ENCODE data around the gene ERG. TPM values are rescaled to one million over a fixed set of nuclear protein-coding genes. Genes with fewer than 3 reads are reported as not detected.

ERG gene
- total and polyA plus RNA-seq, 2 donors = 3.9 to 5.8 TPM

DNA sequence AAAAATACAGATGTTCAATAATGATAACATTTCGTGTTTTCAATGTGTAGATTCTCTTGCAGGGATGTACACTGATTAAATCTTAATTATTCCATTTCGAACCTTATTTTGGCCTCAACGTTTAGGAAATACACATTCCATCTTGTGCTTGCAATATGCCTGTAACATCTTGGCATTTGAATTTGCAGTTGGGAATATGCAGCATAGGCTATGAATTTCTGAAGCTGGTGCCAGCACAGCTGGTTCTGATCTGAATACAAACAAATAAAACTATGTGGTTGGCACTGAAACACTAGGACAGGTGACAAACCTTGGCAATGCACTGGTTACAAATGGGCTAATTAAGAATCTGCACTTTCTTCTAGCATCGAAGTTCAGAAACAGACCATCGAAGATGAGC lies 108.4 kb downstream of the ERG start:
- Histone ChIP-seq H3K36me3 (ENCODE audit: control insufficient read depth in 2 of 2, insufficient read depth in 2 of 2, low read length in 1 of 2) (no peaks in the 10 kb centered on the region), H3K27me3 (ENCODE audit: control insufficient read depth in 2 of 2, insufficient read depth in 1 of 2, low read length in 1 of 2) (no peaks in the 10 kb centered on the region), H3K4me3 (ENCODE audit: low read length in 2 of 2) (no peak overlapping the region), H3K4me1 (ENCODE audit: control insufficient read depth in 2 of 2, insufficient read depth in 2 of 2, low read length in 2 of 2) (peaks cover 9 to 34% of the 10 kb centered on the region in 2 donors), H3K27ac (ENCODE audit: low read depth in 1 of 2, low read length in 1 of 2) (no peak overlapping the region), H3K9me3 (ENCODE audit: control insufficient read depth in 2 of 2, insufficient read depth in 1 of 2, low read length in 1 of 2) (no peaks in the 10 kb centered on the region)
- WGBS = 96% methylated on average over 5 of the region's 5 CpGs
- no peak for DNase-seq (ENCODE audit: low read depth in 6 of 9, low spot score in 9 of 9)

DNA sequence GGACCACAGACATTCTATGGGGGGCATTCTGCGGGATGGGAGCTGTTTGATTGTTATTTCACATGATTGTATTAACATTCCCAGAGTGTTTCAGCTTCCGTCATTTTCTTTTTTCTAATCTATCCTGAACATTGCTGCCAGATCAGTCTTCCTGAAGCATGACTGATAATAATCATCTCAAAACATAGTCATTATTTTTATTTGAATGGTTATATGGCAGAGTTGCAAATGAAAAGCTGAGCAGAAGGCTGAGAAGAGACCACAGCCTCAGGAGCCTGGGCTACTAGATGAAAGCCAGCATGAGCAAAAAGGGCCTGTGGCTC lies 109.0 kb downstream of the ERG start:
- Histone ChIP-seq H3K9me3 (ENCODE audit: control insufficient read depth in 2 of 2, insufficient read depth in 1 of 2, low read length in 1 of 2) (no peaks in the 10 kb centered on the region), H3K27me3 (ENCODE audit: control insufficient read depth in 2 of 2, insufficient read depth in 1 of 2, low read length in 1 of 2) (no peaks in the 10 kb centered on the region), H3K36me3 (ENCODE audit: control insufficient read depth in 2 of 2, insufficient read depth in 2 of 2, low read length in 1 of 2) (no peaks in the 10 kb centered on the region), H3K4me1 (ENCODE audit: control insufficient read depth in 2 of 2, insufficient read depth in 2 of 2, low read length in 2 of 2) (peaks cover 9 to 38% of the 10 kb centered on the region in 2 donors), H3K27ac (ENCODE audit: low read depth in 1 of 2, low read length in 1 of 2) (no peak overlapping the region), H3K4me3 (ENCODE audit: low read length in 2 of 2) (no peak overlapping the region)
- DNase-seq (ENCODE audit: low read depth in 6 of 9, low spot score in 9 of 9) = no peak
- 97% methylated on average over 2 of the region's 2 CpGs for WGBS

DNA sequence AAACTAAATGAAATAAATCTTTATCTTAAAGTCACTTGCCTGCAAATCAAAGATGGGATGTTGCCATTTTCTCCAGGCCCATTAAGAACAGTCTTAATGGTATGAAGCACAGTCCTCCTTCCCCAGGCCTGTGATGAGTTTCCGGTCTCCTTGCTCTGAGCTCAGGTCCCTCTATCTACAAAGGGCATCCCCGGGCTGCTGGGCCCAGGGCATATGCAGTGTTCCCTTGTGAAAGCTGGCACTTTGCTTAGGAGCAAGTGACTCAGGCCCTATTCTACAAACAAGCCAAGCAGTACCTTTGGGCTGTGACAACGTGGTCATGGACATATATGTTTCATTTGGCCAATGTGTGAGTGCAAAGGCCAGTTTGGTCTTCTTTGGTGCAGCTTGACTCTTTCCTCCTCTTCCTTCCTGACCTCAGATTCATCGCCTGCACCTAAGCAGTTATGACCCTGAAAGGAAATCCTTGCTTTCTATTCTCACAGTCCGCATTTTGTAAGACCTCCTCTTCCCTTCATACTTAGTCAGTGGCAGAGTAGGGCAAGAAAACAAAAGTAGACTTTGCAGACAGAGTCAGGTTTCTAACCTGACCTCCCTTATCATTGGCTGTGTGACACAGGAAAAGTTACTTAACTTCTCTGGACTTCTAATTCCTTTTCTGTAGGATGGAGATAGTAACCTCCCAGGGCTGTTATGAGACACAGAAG lies 109.5 kb downstream of the ERG start:
- Histone ChIP-seq H3K27ac (ENCODE audit: low read depth in 1 of 2, low read length in 1 of 2) (peak overlapping the region in 1 of 2 donors; percentile 30), H3K36me3 (ENCODE audit: control insufficient read depth in 2 of 2, insufficient read depth in 2 of 2, low read length in 1 of 2) (no peaks in the 10 kb centered on the region), H3K9me3 (ENCODE audit: control insufficient read depth in 2 of 2, insufficient read depth in 1 of 2, low read length in 1 of 2) (no peaks in the 10 kb centered on the region), H3K4me3 (ENCODE audit: low read length in 2 of 2) (no peak overlapping the region), H3K27me3 (ENCODE audit: control insufficient read depth in 2 of 2, insufficient read depth in 1 of 2, low read length in 1 of 2) (no peaks in the 10 kb centered on the region), H3K4me1 (ENCODE audit: control insufficient read depth in 2 of 2, insufficient read depth in 2 of 2, low read length in 2 of 2) (peaks cover 9 to 43% of the 10 kb centered on the region in 2 donors)
- no peak for DNase-seq (ENCODE audit: low read depth in 6 of 9, low spot score in 9 of 9)
- 96% methylated on average over 5 of the region's 5 CpGs for WGBS

DNA sequence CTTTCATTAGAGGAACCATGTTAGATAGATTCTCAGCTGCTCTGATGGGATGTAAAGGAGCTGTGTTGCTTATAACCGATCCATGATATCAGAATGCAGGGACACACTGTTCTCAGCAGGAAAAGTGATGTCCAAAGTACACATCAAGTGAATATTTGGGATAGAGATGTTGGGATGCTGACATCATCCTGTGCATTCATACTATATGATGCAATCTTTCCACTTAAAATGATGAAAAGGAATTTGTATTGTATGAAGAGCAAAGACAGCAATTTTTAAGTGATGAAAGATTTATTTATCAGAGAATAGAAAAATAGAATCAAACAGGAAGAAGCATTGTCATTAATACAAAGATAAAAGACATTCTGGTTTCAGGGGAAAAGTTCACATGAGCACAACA lies 110.1 kb downstream of the ERG start:
- Histone ChIP-seq H3K27ac (ENCODE audit: low read depth in 1 of 2, low read length in 1 of 2) (peak overlapping the region in 1 of 2 donors; percentile 94), H3K36me3 (ENCODE audit: control insufficient read depth in 2 of 2, insufficient read depth in 2 of 2, low read length in 1 of 2) (no peaks in the 10 kb centered on the region), H3K4me1 (ENCODE audit: control insufficient read depth in 2 of 2, insufficient read depth in 2 of 2, low read length in 2 of 2) (peaks cover 9 to 46% of the 10 kb centered on the region in 2 donors), H3K4me3 (ENCODE audit: low read length in 2 of 2) (no peak overlapping the region), H3K27me3 (ENCODE audit: control insufficient read depth in 2 of 2, insufficient read depth in 1 of 2, low read length in 1 of 2) (no peaks in the 10 kb centered on the region), H3K9me3 (ENCODE audit: control insufficient read depth in 2 of 2, insufficient read depth in 1 of 2, low read length in 1 of 2) (no peaks in the 10 kb centered on the region)
- no peak for DNase-seq (ENCODE audit: low read depth in 6 of 9, low spot score in 9 of 9)
- 94% methylated on average over 1 of the region's 1 CpG for WGBS

DNA sequence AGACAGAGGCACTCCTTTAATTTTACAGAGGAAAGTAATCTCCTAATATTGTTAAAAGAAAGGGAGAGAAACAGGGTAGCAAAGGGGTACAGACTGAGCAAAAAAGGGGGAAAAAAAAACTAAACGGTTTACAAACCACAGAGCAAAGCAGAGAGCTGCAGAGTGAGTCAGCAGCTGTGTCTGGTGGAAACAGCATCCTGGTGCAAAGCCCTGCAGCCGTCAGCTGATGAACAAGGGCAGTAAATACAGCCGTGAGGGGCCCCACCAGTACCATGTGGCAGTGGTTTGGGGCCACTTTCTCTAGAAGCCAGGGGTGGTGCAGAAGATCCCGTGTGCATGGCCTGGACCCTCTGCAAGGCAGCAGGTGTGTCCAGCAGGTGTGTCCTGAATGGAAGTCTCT lies 111.3 kb downstream of the ERG start:
- Histone ChIP-seq H3K36me3 (ENCODE audit: control insufficient read depth in 2 of 2, insufficient read depth in 2 of 2, low read length in 1 of 2) (no peaks in the 10 kb centered on the region), H3K4me3 (ENCODE audit: low read length in 2 of 2) (no peak overlapping the region), H3K4me1 (ENCODE audit: control insufficient read depth in 2 of 2, insufficient read depth in 2 of 2, low read length in 2 of 2) (peaks cover 9 to 46% of the 10 kb centered on the region in 2 donors), H3K27ac (ENCODE audit: low read depth in 1 of 2, low read length in 1 of 2) (peak overlapping the region in 1 of 2 donors; percentile 94), H3K9me3 (ENCODE audit: control insufficient read depth in 2 of 2, insufficient read depth in 1 of 2, low read length in 1 of 2) (no peaks in the 10 kb centered on the region), H3K27me3 (ENCODE audit: control insufficient read depth in 2 of 2, insufficient read depth in 1 of 2, low read length in 1 of 2) (no peaks in the 10 kb centered on the region)
- 5% methylated on average over 4 of the region's 4 CpGs for WGBS
- DNase-seq (ENCODE audit: low read depth in 6 of 9, low spot score in 9 of 9) = peak in 7 of 9 donors; percentile 47 to 85 (median 64)

DNA sequence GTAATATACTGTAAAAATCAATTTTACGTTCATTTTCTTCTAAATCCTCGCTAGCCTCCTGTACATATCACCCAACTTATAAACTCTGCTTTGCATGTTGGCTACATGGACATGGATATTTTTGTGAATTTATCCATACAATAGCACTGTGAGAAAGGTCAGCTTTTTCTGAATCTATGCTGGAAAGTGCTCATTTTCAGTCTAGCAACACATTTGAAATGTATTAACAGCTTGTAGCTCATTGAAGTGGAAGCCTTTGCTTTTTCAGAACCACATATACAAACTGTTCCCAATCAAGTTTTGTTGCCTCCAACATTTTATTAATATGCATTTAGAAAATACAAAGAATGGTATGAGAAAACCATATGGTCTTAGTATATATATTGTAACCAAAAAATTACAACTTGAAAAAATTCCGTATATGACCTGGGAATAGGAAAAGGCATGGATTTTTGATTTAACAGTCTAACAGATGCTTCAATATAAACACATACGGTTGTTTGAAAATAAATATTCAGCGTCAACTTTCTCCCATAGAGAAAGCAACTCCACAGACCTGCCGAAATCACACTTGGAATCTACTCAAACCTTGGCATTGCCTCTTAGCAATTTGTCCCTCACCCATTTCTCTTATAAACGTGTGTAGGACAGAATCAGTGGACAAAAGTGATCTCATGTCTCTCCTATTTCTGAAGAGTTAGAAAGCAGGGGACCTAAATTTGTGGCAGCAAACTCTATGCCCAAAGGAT lies 112.7 kb downstream of the ERG start:
- Histone ChIP-seq H3K36me3 (ENCODE audit: control insufficient read depth in 2 of 2, insufficient read depth in 2 of 2, low read length in 1 of 2) (no peaks in the 10 kb centered on the region), H3K9me3 (ENCODE audit: control insufficient read depth in 2 of 2, insufficient read depth in 1 of 2, low read length in 1 of 2) (no peaks in the 10 kb centered on the region), H3K27ac (ENCODE audit: low read depth in 1 of 2, low read length in 1 of 2) (peak overlapping the region in 1 of 2 donors; percentile 94), H3K4me1 (ENCODE audit: control insufficient read depth in 2 of 2, insufficient read depth in 2 of 2, low read length in 2 of 2) (peaks cover 11 to 52% of the 10 kb centered on the region in 2 donors), H3K4me3 (ENCODE audit: low read length in 2 of 2) (no peak overlapping the region), H3K27me3 (ENCODE audit: control insufficient read depth in 2 of 2, insufficient read depth in 1 of 2, low read length in 1 of 2) (no peaks in the 10 kb centered on the region)
- no peak for DNase-seq (ENCODE audit: low read depth in 6 of 9, low spot score in 9 of 9)
- WGBS = 93% methylated on average over 7 of the region's 7 CpGs

DNA sequence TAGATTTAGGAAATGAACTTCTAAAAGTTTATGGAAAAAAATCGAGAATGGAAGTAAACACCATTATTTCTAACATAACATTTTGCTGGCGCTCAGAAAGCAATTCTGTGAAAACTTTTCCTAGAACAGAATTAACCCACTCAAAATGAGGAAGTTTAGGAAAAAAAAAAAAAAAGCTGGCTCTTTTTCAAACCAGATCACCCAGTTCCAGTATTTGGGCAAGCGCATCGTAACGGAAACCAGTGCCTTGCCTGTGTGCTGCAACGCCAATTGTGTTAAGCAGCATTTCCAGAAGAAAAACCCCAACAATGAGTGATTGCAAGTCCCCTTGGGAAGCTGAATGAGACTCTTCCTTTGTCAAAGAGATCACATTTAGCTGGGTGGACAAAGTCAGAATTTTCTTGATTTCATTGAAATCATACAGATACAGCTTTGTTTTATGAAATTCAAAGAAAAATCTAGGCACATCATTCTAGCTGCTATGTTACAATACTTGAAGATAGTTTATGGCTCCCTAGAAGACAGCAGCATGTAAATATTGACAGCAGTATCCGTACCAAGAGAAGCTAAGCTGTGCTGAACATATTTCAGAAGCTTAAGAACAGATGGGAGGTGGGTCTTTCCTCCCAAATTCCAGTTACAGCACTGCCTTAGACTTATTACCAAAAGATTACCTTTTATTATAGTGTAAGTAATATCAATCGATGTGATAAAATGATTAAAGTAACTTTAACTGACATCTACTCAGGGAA lies 113.4 kb downstream of the ERG start:
- H3K27me3 ChIP-seq (ENCODE audit: control insufficient read depth in 2 of 2, insufficient read depth in 1 of 2, low read length in 1 of 2) = no peaks in the 10 kb centered on the region
- H3K4me1 ChIP-seq (ENCODE audit: control insufficient read depth in 2 of 2, insufficient read depth in 2 of 2, low read length in 2 of 2) = peaks cover 16 to 59% of the 10 kb centered on the region in 2 donors
- H3K9me3 ChIP-seq (ENCODE audit: control insufficient read depth in 2 of 2, insufficient read depth in 1 of 2, low read length in 1 of 2) = no peaks in the 10 kb centered on the region
- no peak for DNase-seq (ENCODE audit: low read depth in 6 of 9, low spot score in 9 of 9)
- H3K27ac ChIP-seq (ENCODE audit: low read depth in 1 of 2, low read length in 1 of 2) = no peak overlapping the region
- no peaks in the 10 kb centered on the region for H3K36me3 ChIP-seq (ENCODE audit: control insufficient read depth in 2 of 2, insufficient read depth in 2 of 2, low read length in 1 of 2)
- no peak overlapping the region for H3K4me3 ChIP-seq (ENCODE audit: low read length in 2 of 2)
- 28% methylated on average over 8 of the region's 8 CpGs for WGBS

DNA sequence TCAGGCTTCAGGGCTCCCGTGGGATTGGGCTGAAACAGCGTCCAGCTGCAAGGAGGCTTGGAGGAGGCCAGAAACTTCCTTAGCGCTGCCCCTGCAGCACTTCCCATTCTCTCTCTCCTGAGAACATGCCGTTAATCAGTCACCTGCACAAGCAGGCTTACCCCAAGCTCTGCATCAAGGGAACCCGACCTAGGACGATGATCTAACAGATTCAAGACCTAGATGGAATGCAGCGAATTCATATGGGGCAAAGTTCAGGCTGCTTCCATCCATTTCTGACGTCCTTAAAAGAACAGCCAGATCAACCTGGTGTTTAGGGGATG lies 114.1 kb downstream of the ERG start:
- H3K27ac ChIP-seq (ENCODE audit: low read depth in 1 of 2, low read length in 1 of 2) = no peak overlapping the region
- no peaks in the 10 kb centered on the region for H3K9me3 ChIP-seq (ENCODE audit: control insufficient read depth in 2 of 2, insufficient read depth in 1 of 2, low read length in 1 of 2)
- WGBS = 27% methylated on average over 8 of the region's 8 CpGs
- H3K27me3 ChIP-seq (ENCODE audit: control insufficient read depth in 2 of 2, insufficient read depth in 1 of 2, low read length in 1 of 2) = no peaks in the 10 kb centered on the region
- no peak for DNase-seq (ENCODE audit: low read depth in 6 of 9, low spot score in 9 of 9)
- H3K4me3 ChIP-seq (ENCODE audit: low read length in 2 of 2) = no peak overlapping the region
- H3K4me1 ChIP-seq (ENCODE audit: control insufficient read depth in 2 of 2, insufficient read depth in 2 of 2, low read length in 2 of 2) = peaks cover 16 to 56% of the 10 kb centered on the region in 2 donors
- no peaks in the 10 kb centered on the region for H3K36me3 ChIP-seq (ENCODE audit: control insufficient read depth in 2 of 2, insufficient read depth in 2 of 2, low read length in 1 of 2)
